GM08714 (cell line): ENCODE measurements around the gene DCDC1.

Experiments used
- H3K4me3 ChIP-seq: fragments of 200-500 bp; sonication (Bioruptor generic); 2 replicates; pipeline ENCODE4 v1.5.1; 2014; ENCODE audit warnings: mild to moderate bottlenecking, low read length, inconsistent platforms
- ZNF274 ChIP-seq: IDR thresholded peaks from 2 replicates; pipeline ENCODE4 v1.6.1; 2012; ENCODE audit warnings: mild to moderate bottlenecking, low read depth, low read length

The DCDC1 gene

DNA sequence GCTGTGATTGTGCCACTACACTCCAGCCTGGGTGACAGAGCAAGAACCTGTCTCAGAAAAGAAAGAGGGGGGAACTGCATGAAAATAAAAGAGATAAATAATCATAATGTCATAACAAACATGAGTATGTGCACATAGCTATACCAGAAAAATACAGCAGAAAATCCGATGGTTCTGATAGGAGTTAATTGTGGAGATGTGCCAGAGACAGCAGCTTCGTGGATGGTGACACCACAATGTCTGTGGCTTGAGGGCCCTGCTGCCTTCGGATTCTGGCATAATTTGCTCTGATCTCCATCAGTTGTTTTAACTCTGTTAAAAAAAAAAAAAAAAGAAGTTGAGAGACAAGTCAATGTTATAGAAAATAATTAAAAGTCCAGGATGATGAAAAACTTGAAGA, 491.1 kb downstream of the DCDC1 start:
- no peak for TF ChIP-seq ZNF274
- no peak overlapping the region for H3K4me3 ChIP-seq

DNA sequence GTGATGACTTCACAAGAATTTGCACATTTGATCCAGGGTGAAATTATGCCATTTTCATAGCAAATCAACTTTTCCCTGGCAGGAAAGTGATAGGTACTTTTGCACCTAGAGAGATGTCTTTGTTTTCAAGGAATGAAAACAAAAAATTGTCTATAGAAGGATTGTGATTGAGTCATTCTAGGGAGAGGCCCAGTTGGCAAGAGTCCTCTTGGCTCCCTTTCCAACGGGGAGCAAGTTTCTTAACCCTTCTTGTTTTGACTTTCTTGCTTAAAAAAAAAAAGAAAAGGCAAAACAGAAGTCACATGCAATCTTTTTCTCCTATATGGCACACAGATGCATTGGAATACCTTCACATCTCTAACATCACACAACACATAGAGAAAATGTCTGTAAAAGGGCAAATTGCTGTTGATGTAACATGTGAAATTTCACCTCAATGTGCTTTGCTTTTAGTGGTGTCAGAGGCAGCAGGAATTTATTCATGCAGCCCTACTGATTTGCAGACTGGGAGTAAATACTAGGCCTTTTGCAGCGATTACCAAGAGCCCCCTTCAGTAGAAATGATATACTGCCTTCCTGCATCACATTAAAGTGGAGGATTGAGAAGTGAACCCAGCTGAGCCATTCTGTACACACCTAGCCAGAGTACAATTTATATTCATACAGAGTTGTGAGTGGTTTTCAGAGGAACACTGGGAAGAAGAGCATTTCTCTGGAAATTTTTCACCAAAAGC, 492.7 kb downstream of the DCDC1 start:
- no peak overlapping the region for H3K4me3 ChIP-seq
- TF ChIP-seq ZNF274: no peak

DNA sequence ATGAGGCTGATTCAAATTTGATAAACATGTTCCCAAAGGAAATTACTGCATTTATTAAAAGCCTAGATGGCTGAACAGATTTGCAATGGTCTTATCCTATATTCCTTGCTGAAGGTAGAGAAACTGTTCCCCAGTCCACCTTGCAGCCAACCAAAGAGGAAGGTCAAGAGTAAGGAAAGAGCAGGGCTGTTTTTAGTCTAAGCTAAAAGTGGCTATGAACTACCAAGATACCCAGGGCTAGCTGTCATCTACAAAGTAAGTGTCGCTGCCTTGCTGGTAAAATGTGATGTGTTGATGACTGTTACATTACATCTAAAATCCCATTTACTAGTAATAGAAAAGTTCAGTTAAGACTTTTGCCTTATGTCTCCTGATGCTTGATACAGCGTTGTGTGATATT, 493.3 kb downstream of the DCDC1 start:
- no peak overlapping the region for H3K4me3 ChIP-seq
- TF ChIP-seq ZNF274: no peak

DNA sequence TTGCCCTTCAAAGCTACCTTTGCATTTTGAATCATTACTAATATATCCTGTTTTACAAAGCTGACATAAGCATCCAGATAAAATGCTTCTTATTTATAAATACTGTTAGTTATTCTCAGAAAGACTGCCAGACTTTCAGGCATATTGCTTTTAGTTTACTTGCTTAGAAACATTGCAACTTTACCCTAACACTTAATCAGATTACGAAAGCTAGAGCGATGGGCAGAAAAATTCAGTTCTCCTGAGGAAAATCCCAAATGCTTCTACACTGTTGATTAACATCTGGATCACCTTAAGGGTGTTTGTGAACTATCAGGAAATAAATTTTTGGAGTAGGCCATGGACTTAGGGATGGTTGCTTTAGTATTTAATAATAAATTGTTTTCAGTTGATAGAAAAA, 493.7 kb downstream of the DCDC1 start:
- H3K4me3 ChIP-seq: no peak overlapping the region
- TF ChIP-seq ZNF274: no peak

DNA sequence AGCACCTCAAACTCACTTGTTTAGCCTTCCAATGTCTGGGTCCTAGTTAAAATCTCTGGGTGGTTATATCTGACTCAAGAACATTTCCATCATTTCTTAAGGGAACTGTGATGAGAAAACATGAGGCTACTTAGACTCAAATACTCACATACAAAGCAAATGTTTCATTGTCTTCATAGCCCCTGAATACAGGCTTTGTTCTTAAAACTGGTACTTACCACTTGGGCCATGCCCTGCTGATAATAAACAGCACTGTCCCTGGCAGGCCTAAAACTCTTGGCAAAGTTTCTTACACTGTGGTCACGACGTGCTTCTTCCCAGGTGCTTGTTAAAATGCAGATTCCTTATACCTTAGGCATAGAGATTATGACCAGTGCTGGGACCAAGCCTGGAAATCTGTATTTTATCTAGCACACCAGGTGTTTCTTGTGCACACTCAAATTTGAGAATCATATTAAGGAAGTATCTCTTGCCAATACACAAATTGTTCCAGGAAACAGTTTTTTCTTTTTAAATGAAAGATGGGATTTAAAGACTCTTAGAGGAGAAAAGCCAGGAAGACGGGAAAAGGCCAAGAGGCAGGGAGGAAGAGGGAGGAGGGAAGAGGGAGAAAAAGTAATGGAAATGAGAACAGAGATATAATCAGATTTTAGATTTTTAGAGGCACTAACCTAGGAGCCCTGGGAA, 495.5 kb downstream of the DCDC1 start:
- no peak for TF ChIP-seq ZNF274
- H3K4me3 ChIP-seq: no peak overlapping the region

DNA sequence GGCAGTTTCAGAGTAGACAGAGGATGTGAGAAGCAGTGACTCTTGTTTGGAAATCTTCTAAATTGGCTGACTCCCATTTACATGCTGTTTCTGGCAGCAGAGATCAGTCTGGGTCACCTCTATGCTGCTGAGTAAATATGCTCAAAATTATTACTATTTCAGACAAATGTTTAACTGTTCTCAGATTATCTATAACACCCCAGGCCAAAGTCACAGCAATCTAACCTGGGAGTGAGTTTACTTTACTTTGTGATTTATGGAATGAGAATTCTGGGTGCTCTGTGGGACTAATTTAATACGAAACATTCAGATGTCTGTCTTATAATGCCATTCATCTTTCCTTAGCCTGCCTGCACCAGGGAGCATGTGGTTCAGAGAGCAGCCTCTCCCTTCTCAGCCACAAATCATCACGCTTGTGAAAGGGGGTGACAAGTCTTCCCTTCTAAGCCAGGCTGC, 500.9 kb downstream of the DCDC1 start:
- no peak overlapping the region for H3K4me3 ChIP-seq
- TF ChIP-seq ZNF274: no peak

DNA sequence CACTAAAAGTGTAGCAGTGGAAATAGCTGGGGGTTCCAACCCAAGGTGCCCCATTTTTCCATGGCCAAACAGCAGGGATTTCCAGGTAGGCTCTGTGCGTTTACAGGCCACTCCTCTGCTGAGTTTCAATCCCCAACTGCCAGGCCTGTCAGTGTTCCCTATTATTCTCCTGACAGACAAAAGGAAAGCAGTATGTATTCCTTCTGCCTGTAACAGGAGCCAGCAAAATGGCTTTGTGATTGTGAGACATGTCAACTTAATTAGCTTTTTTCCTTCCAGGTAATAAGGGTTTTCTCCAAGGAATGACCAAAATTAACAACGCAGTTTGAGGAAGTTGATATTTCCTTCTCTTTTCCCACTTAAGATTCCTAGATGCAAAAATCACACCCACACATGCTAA, 506.3 kb downstream of the DCDC1 start:
- H3K4me3 ChIP-seq: no peak overlapping the region
- TF ChIP-seq ZNF274: no peak

DNA sequence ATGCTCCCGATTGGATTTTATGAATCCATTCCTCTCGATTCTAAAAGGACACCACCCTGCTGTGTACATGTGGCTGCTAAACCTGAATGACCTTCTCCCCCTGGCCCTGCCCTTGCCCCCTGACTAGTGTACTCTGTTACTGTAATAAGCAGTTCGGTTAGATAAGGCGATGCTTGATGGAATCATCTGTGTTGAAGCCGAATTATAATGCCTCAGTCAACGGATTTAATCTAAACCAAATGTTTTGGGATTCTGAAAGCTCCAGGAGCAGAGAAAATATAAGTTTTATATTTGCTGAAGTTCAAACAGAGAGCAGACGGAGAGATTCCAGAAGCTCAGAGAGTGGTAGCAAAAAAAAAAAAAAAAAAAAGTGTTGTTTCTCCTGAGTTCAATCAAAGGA, 508.0 kb downstream of the DCDC1 start:
- TF ChIP-seq ZNF274: no peak
- H3K4me3 ChIP-seq: no peak overlapping the region

DNA sequence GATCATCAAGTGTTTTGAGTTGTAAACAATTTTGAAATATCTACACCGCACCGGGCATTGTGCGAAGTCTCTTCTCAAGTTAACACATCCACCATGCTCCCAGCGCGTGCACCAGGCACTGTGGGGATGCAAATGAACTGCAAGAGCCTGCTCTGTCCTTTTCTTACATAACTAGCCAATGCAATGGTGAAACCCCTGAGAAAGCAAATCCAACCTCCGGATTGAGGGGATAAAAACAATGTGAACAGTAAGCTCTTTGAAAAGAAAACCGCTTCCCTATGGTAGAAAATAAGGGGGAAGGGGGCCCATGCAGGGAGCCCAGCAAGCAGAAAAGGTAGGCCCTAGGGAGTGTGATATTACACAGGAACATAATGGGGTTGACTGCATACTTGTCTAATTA, 508.5 kb downstream of the DCDC1 start:
- TF ChIP-seq ZNF274: no peak
- no peak overlapping the region for H3K4me3 ChIP-seq

DNA sequence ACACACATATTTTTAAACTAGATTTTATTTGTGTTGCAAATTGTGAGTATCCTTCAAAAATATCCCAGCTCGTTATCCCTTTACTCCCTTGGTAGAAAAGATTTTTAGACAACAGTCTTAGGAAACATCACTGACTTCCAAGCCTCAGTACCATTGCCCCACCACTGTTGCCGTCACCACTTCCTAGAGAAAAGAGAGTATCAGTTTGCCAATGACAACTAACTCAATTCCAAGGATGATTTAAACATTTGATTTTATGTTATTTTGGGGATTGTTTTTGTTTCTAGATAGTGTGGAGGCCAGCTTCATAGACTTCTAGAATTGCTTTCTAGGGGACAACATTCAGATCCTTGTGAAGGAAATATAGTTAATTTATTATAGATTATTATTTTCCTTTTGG, 509.4 kb downstream of the DCDC1 start:
- no peak for TF ChIP-seq ZNF274
- H3K4me3 ChIP-seq: no peak overlapping the region

DNA sequence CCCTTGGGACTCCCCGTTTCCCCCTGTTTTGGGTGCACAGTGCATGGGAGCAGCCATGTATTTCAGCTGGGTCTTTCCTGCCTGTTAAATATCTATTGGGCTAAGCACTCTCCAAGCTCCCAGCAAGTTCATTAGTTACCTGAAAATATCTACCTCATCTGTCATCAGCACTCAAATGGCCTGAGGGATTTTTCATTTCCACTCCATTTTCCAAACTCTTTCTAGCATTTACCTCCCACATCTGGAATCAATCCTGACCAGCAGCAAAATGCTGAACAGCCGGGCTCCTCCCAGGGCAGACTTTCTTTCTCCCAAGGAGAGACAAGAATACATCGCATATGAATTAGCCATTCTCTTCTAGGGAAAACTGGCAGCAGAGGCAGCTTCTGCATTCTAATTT, 509.9 kb downstream of the DCDC1 start:
- no peak for TF ChIP-seq ZNF274
- no peak overlapping the region for H3K4me3 ChIP-seq

DNA sequence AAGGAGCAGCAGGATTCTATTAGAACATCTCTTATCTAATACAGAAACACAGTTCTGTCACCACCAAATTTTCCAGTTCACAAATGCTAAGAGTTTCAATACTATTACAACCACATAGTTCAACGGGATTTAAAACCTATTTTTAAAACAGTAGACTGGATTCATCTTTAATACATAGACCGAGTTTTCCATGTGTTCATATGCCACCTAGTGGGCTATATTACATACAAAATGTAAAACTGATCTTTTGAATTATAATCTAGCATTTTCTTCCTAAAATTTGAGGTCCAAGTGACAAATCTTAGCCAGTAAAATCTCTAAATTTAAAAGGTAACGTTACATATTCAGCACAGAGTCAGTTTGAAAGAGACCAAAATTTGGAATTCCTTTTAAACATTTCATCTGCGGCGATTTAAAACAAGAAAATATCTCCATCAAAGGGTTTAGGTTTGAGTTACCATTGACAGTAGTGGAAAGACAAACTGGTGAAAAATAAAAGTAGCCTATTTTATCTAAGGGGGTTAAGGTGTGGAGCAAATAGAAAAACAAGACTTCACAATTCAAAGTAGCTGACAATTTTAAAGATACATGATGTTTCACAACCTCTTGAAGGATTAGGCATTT, 514.0 kb downstream of the DCDC1 start:
- H3K4me3 ChIP-seq: no peak overlapping the region
- TF ChIP-seq ZNF274: no peak

DNA sequence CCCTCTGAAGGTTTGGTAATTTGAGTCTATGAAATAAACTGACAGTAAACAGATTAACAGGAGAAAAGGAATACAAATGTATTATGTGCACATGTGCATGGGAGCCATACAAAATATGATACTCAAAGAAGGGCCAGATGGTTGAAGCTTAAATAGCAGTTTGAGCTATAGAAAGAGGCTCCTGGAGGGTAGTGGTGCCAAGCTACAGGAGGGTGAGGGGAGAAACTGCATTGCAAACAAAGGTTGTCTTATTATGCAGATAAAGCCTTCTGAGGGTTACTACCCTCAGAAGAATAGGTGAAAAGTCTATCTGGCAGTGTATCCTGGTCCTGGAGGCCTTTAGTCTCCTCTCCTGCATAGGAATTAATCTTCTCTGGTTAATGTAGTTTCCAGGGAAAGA, 516.1 kb downstream of the DCDC1 start:
- no peak for TF ChIP-seq ZNF274
- H3K4me3 ChIP-seq: no peak overlapping the region

DNA sequence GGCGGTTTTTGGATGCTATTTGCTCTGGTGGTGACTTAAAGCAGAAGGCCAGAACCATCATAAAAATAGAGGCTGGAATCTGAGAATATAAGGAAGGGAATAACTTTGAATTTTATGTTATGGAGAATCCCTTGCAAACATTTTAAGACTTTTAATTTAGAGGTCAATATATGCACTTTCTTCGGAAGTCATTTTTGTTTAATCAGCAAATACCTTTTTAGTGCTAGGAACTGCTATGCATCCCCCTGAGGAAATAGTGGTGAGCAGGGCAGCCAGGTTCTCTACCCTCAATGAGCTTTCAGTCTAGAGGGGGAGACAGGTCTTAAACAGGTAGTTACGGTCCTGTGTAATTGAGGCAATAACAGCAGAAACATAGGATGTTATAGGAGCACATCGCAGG, 516.9 kb downstream of the DCDC1 start:
- no peak for TF ChIP-seq ZNF274
- no peak overlapping the region for H3K4me3 ChIP-seq

DNA sequence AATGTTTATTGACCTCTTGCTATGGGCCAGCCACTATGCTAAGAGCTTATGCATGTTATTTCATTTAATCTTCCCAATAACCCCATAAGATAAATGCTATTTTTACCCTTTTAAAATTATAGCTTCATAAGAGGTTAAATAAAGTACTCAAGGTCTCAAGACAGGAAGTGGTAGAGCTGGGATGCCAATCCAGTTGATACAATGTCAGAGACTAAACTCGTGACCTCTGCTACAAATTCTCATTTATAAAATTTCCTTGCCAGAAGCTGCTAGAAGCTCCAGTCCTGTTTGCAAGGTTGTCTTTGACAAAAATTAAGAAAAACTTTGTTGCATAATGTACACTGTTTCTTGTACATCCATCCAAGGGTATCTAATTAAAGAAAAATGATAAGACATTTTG, 517.4 kb downstream of the DCDC1 start:
- no peak overlapping the region for H3K4me3 ChIP-seq
- no peak for TF ChIP-seq ZNF274
